K562 (cell line): Measurements from ENCODE around the gene HSPA4L. TPM values are rescaled to one million over a fixed set of nuclear protein-coding genes. Genes with fewer than 3 reads are reported as not detected.

ENCODE experiments used
- BDP1 ChIP-seq: IDR thresholded peaks from 3 replicates; pipeline ENCODE4 v1.6.1; 2011; ENCODE audit not compliant: insufficient read length, insufficient read depth
- CC2D1A ChIP-seq: fragments of 450-650 bp; IDR thresholded peaks from 2 replicates; pipeline ENCODE4 v1.6.1; 2017; ENCODE audit warnings: mild to moderate bottlenecking
- CREM ChIP-seq: IDR thresholded peaks from 2 replicates; pipeline ENCODE4 v1.6.1; 2014; ENCODE audit warnings: antibody characterized with exemption, low read depth
- EP400 ChIP-seq: fragments of 450-650 bp; IDR thresholded peaks from 2 replicates; pipeline ENCODE4 v1.6.1; 2017; ENCODE audit warnings: antibody characterized with exemption, mild to moderate bottlenecking, moderate library complexity
- HMG20B ChIP-seq: fragments of 250-450 bp; sonication (Bioruptor Pico); IDR thresholded peaks from 2 replicates; pipeline ENCODE4 v1.5.0; 2021; ENCODE audit warnings: mild to moderate bottlenecking
- HNRNPK ChIP-seq: fragments of 200-400 bp; formaldehyde crosslinking; IDR thresholded peaks from one replicate; pipeline ENCODE4 v1.6.1; 2018; ENCODE audit warnings: mild to moderate bottlenecking, low read depth, low read length; ENCODE audit not compliant: poor library complexity, severe bottlenecking
- MCM7 ChIP-seq, 2 experiments: fragments of 450-650 bp; IDR thresholded peaks; 2 replicates each; pipeline ENCODE4 v1.6.1; 2016 to 2018
- MEF2D ChIP-seq: conservative IDR thresholded peaks from 2 replicates; pipeline ENCODE4 v1.6.1; 2016; ENCODE audit warnings: low read depth, missing genetic modification characterization, missing compliant biosample characterization
- MXI1 ChIP-seq: IDR thresholded peaks from 2 replicates; pipeline ENCODE4 v1.6.1; 2011; ENCODE audit warnings: low read depth, mild to moderate bottlenecking, improper control_type of control experiment, low read length
- NBN ChIP-seq: fragments of 450-650 bp; IDR thresholded peaks from 2 replicates; pipeline ENCODE4 v1.6.1; 2016; ENCODE audit warnings: low read depth, mild to moderate bottlenecking
- RBM14 ChIP-seq: fragments of 200-400 bp; formaldehyde crosslinking; IDR thresholded peaks from 2 replicates; pipeline ENCODE4 v1.6.1; 2018; ENCODE audit warnings: low read depth, mild to moderate bottlenecking, low read length, moderate library complexity, borderline replicate concordance; ENCODE audit not compliant: insufficient read depth
- RERE ChIP-seq: sonication (generic); formaldehyde crosslinking; IDR thresholded peaks from 2 replicates; pipeline ENCODE4 v1.8.0; 2023; ENCODE audit warnings: missing genetic modification reagents, mild to moderate bottlenecking, borderline replicate concordance
- SIN3A ChIP-seq, 2 experiments: fragments of 150-350 bp in 1 of 2; IDR thresholded peaks; 2 replicates each; pipeline ENCODE4 v1.6.1; 2011 to 2016; ENCODE audit warnings: borderline replicate concordance in 2 of 2, low read depth in 2 of 2, low read length in 2 of 2, mild to moderate bottlenecking in 2 of 2, moderate library complexity in 2 of 2; ENCODE audit not compliant: control insufficient read depth in 1 of 2
- SIRT6 ChIP-seq: IDR thresholded peaks from one replicate; pipeline ENCODE4 v1.6.1; 2012; ENCODE audit warnings: low read depth, mild to moderate bottlenecking, control low read depth, inconsistent platforms, low read length, moderate library complexity
- SP1 ChIP-seq: sonication (generic); formaldehyde crosslinking; IDR thresholded peaks from 2 replicates; pipeline ENCODE4 v1.8.1; 2022; ENCODE audit warnings: mild to moderate bottlenecking, missing genetic modification reagents
- STAT5B ChIP-seq: fragments of 250-450 bp; sonication (Bioruptor Pico); IDR thresholded peaks from 2 replicates; pipeline ENCODE4 v1.8.0; 2021; ENCODE audit warnings: mild to moderate bottlenecking, inconsistent platforms
- TAF9B ChIP-seq: fragments of 450-650 bp; IDR thresholded peaks from 2 replicates; pipeline ENCODE4 v1.6.1; 2018; ENCODE audit warnings: mild to moderate bottlenecking; ENCODE audit not compliant: partially characterized antibody
- TCF7 ChIP-seq: sonication (generic); IDR thresholded peaks from 2 replicates; pipeline ENCODE4 v1.6.1; 2016; ENCODE audit warnings: antibody characterized with exemption, borderline replicate concordance
- THRAP3 ChIP-seq: fragments of 450-650 bp; IDR thresholded peaks from 2 replicates; pipeline ENCODE4 v1.6.1; 2016; ENCODE audit warnings: mild to moderate bottlenecking, inconsistent platforms, borderline replicate concordance
- YY1 ChIP-seq, 3 experiments: IDR thresholded peaks; 2 replicates each; pipeline ENCODE4 v1.6.1; 2011; ENCODE audit warnings: low read length in 2 of 3, mild to moderate bottlenecking in 2 of 3, moderate library complexity in 2 of 3, borderline replicate concordance in 1 of 3, control low read depth in 1 of 3, low read depth in 1 of 3; ENCODE audit not compliant: insufficient read depth in 3 of 3, insufficient replicate concordance in 2 of 3, control insufficient read depth in 1 of 3, insufficient read length in 1 of 3; ENCODE audit errors: extremely low read depth in 1 of 3
- ZFP36 ChIP-seq: fragments of 150-350 bp; IDR thresholded peaks from 2 replicates; pipeline ENCODE4 v1.6.1; 2018; ENCODE audit warnings: low read length, low read depth; ENCODE audit not compliant: partially characterized antibody
- ZKSCAN3 ChIP-seq: fragments of 250-450 bp; sonication (Bioruptor Pico); IDR thresholded peaks from 2 replicates; pipeline ENCODE4 v1.4.0; 2020
- ZKSCAN8 ChIP-seq: fragments of 200-800 bp; sonication (Bioruptor generic); IDR thresholded peaks from 2 replicates; pipeline ENCODE4 v1.6.1; 2016; ENCODE audit warnings: missing genetic modification characterization, missing compliant biosample characterization
- ZNF311 ChIP-seq: fragments of 250-450 bp; sonication (Bioruptor Pico); IDR thresholded peaks from 2 replicates; pipeline ENCODE4 v1.4.0; 2020; ENCODE audit warnings: mild to moderate bottlenecking, moderate library complexity
- ZNF717 ChIP-seq: fragments of 250-450 bp; sonication (Bioruptor Pico); IDR thresholded peaks from 2 replicates; pipeline ENCODE4 v1.5.0; 2021
- polyA plus RNA-seq, 8 experiments: library from polyadenylated mRNA; depleted of rRNA in 4 of 8; stranded (reverse) in 5 of 8; unstranded in 3 of 8; fragments of >200 nt; fragmentation: Nextera tagmentation in 2 of 8; fragmentation: Illumina TruSeq in 1 of 8; extraction: Ambion mirVana in 2 of 8; extraction: Trizol in 1 of 8; gene quantifications; 2 replicates each; pipeline versions ENCODE4 v1.2.1 to v1.2.3, GENCODE V29; 2011 to 2014; ENCODE audit warnings: inconsistent platforms in 1 of 8, missing spikeins in 1 of 8
- total RNA-seq, 7 experiments: library from RNA; depleted of rRNA in 6 of 7; stranded (reverse); fragments of >200 nt in 6 of 7; fragmentation: Illumina TruSeq in 2 of 7; extraction: Trizol in 2 of 7; gene quantifications; 2 replicates each; pipeline versions ENCODE4 v1.2.1 to v1.2.3, GENCODE V29; 2011 to 2021; ENCODE audit warnings: low replicate concordance in 1 of 7

The HSPA4L gene
- total and polyA plus RNA-seq, 9 of the 15 experiments (the other 6 are each of a cell fraction or from before 2014, with no cell fraction given): 12.3 to 37.0 (median 21.7) TPM

DNA sequence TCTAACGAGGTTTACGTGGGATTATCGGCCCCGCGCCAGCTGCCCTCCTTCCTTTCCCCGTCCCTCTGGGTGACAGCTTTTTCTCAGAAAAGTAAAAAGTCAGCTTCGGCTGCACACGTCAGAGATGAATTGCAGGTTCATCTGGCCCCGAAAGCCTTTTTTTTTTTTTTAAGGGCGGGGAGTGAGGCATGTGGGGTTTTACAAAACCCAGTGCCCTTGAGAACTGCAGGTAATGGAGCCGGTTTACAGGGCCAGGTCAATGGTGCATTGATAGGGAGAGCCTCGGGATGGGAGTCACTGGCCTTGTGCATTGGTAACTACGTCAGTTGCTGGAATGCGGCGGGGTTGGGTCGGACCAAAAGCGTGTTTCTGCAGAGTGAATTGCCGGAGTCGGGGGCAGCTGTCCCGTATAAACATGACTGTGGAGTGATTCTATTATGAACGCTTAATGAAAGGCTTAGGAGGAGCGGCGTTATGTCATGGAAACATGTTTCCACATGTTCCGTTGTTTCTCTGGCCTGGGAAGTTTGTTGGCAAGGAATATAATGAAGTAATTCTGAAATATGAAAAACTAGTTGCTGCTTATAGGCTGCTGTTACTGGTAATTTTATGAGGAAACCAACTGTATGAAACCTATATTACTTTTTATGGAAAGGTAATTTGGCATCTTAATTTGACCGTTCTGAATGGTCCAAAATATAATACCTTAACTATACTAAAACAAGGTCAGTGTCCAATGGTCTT, 1.1 kb downstream of the HSPA4L start (continued):
- TF ChIP-seq MXI1: 0 out of 2 replicates have a peak, but pooled peaks have one; percentile 23
- TF ChIP-seq THRAP3: no peak
- peak in 1 of 3 experiments; percentile 52 for TF ChIP-seq YY1 (IDR thresholded peaks at IDR 0.05; ENCODE audit: borderline replicate concordance in 1 of 3, control insufficient read depth in 1 of 3, extremely low read depth in 1 of 3, insufficient read depth in 3 of 3, insufficient read length in 1 of 3, insufficient replicate concordance in 2 of 3, low read depth in 1 of 3, low read length in 2 of 3)
- no peak for TF ChIP-seq MEF2D (tag)
- TF ChIP-seq ZNF717: no peak
- TF ChIP-seq CC2D1A: no peak
- TF ChIP-seq TAF9B: no peak
- no peak for TF ChIP-seq ZKSCAN8 (CRISPR knock-in tag)
- TF ChIP-seq SIRT6: no peak
- TF ChIP-seq TCF7: no peak
- TF ChIP-seq SP1 (CRISPR knock-in tag): no peak
- no peak for TF ChIP-seq STAT5B (CRISPR knock-in tag)
- no peak for TF ChIP-seq RERE (CRISPR knock-in tag)
- TF ChIP-seq CREM: peak; percentile 68
- TF ChIP-seq RBM14: no peak
- TF ChIP-seq SIN3A (IDR thresholded peaks at IDR 0.05; ENCODE audit: borderline replicate concordance in 2 of 2, control insufficient read depth in 1 of 2, low read depth in 2 of 2, low read length in 2 of 2): no peak; a peak in 1 of 4 replicates
- no peak for TF ChIP-seq ZKSCAN3 (CRISPR knock-in tag)
- TF ChIP-seq MCM7 (IDR thresholded peaks at IDR 0.05): no peak
- TF ChIP-seq NBN: peak; percentile 20; the same call in 1 of the 2 replicates
- no peak for TF ChIP-seq EP400
- TF ChIP-seq ZNF311 (CRISPR knock-in tag): no peak
- no peak for TF ChIP-seq HMG20B (CRISPR knock-in tag)
- TF ChIP-seq BDP1: no peak
- no peak for TF ChIP-seq ZFP36
- no peak for TF ChIP-seq HNRNPK
